ENCODE data around the gene PCDHGB5.

The PCDHGB5 gene

DNA sequence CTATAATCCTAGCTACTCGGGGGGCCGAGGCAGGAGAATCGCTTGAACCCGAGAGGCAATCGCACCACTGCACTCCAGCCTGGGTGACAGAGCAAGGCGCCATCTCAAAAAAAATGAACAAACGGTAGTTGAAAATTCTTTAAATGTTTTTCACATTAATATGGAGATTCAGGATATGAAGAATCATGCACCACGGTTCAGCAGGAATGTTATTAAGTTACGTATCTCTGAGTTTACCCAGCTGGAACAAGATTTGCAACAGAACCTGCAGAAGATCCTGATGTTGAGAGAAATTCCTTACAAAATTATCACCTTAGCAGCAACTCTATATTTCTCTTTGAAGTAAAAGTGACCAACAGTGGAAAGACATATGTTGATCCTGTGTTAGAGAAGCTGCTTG is 42.6 kb downstream of the PCDHGB5 start:
- no peak overlapping the region for H3K4me3 ChIP-seq (ENCODE audit: low read depth, low read length)
- no peaks in the 10 kb centered on the region for H3K36me3 ChIP-seq
- no peak for DNase-seq
- no peaks in the 10 kb centered on the region for H3K9me3 ChIP-seq
- no peaks in the 10 kb centered on the region for H3K4me1 ChIP-seq
- H3K27me3 ChIP-seq: no peaks in the 10 kb centered on the region
- TF ChIP-seq, protein P1, sequence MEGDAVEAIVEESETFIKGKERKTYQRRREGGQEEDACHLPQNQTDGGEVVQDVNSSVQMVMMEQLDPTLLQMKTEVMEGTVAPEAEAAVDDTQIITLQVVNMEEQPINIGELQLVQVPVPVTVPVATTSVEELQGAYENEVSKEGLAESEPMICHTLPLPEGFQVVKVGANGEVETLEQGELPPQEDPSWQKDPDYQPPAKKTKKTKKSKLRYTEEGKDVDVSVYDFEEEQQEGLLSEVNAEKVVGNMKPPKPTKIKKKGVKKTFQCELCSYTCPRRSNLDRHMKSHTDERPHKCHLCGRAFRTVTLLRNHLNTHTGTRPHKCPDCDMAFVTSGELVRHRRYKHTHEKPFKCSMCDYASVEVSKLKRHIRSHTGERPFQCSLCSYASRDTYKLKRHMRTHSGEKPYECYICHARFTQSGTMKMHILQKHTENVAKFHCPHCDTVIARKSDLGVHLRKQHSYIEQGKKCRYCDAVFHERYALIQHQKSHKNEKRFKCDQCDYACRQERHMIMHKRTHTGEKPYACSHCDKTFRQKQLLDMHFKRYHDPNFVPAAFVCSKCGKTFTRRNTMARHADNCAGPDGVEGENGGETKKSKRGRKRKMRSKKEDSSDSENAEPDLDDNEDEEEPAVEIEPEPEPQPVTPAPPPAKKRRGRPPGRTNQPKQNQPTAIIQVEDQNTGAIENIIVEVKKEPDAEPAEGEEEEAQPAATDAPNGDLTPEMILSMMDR (IDR thresholded peaks at IDR 0.05; ENCODE audit: low read depth, low read length): no peak

DNA sequence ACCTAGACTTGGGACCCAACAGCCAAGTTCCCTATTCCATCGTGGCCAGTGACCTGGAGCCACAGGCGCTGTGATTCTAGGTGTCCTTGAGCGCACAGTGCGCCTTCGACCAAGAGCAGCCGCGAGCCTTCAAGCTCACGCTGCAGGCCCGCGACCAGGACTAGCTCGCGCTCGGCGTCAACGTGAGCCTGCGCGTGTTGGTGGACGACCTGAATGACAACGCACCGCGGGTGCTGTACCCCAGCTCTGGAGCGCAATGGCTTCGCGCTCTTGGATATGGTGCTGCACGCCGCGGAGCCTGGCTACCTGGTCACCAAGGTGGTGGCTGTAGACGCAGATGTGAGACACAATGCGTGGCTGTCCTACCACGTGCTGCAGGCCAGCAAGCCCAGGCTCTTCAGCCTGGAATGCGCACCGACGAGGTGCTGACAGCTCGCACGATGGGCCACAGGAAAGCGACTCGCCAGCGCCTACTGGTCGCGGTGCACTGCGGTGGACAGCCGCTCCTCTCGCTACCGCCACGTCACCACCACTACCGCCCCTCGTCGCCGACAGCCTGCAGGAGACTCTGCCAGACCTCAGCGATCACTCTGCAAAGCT is 43.9 kb downstream of the PCDHGB5 start:
- Histone ChIP-seq H3K4me1 (no peaks in the 10 kb centered on the region), H3K36me3 (no peaks in the 10 kb centered on the region), H3K9me3 (no peaks in the 10 kb centered on the region), H3K27me3 (no peaks in the 10 kb centered on the region), H3K4me3 (ENCODE audit: low read depth, low read length) (no peak overlapping the region)
- TF ChIP-seq, protein P1 (IDR thresholded peaks at IDR 0.05; ENCODE audit: low read depth, low read length): no peak
- no peak for DNase-seq
